HG03135 (cell line): ENCODE data around the gene IPO9.
"Not testable (repeated sequence)": the region's sequence is repeated elsewhere in the genome, so short reads cannot be mapped to it uniquely, and the experiment has no call there.

Experiments used
- ATAC-seq: cut with Tn5 transposase; IDR thresholded peaks from one replicate; pipeline ENCODE4 v1.9.1; 2021; ENCODE audit warnings: mild to moderate bottlenecking, moderate library complexity; ENCODE audit not compliant: unreplicated experiment

Gene IPO9

GRCh38 chr1:201808633-201808990 lies 20.3 kb upstream of the IPO9 start:
- no peak for ATAC-seq

GRCh38 chr1:201809876-201810275 lies 19.1 kb upstream of the IPO9 start:
- no peak for ATAC-seq

GRCh38 chr1:201810466-201811216 lies 18.3 kb upstream of the IPO9 start:
- no peak for ATAC-seq

GRCh38 chr1:201813226-201813625 lies 15.7 kb upstream of the IPO9 start:
- ATAC-seq, result no peak

GRCh38 chr1:201816309-201816854 lies 12.6 kb upstream of the IPO9 start:
- ATAC-seq, result no peak

GRCh38 chr1:201818971-201819750 lies 9.8 kb upstream of the IPO9 start:
- no peak for ATAC-seq

- no peak for ATAC-seq
These were observed 8.5 kb upstream of the IPO9 start for GRCh38 chr1:201820413-201820812.

GRCh38 chr1:201825245-201825644 lies 3.7 kb upstream of the IPO9 start:
- no peak for ATAC-seq

- ATAC-seq, result no peak
These were observed 2.1 kb upstream of the IPO9 start for GRCh38 chr1:201826830-201827229.

- no peak for ATAC-seq
These were observed 1.4 kb upstream of the IPO9 start for GRCh38 chr1:201827321-201828216.

- no peak for ATAC-seq
These were observed 639 bp upstream of the IPO9 start for GRCh38 chr1:201828217-201828819.

- no peak for ATAC-seq
These were observed 2.4 kb downstream of the IPO9 start for GRCh38 chr1:201831371-201831770.

- no peak for ATAC-seq
These were observed 5.7 kb downstream of the IPO9 start for GRCh38 chr1:201834621-201835020.

- ATAC-seq, result no peak
These were observed 9.4 kb downstream of the IPO9 start for GRCh38 chr1:201838381-201838780.

- not testable (repeated sequence) for ATAC-seq
These were observed 10.1 kb downstream of the IPO9 start for GRCh38 chr1:201839089-201839488.

- no peak for ATAC-seq
These were observed 11.1 kb downstream of the IPO9 start for GRCh38 chr1:201840055-201840454.

- no peak for ATAC-seq
These were observed 11.5 kb downstream of the IPO9 start for GRCh38 chr1:201840490-201840889.

- no peak for ATAC-seq
These were observed 12.4 kb downstream of the IPO9 start for GRCh38 chr1:201841265-201841912.

- ATAC-seq, result no peak
These were observed 13.6 kb downstream of the IPO9 start for GRCh38 chr1:201842472-201843027.
